ENCODE results near the gene TDO2. TPM values are rescaled to one million over a fixed set of nuclear protein-coding genes. Genes with fewer than 3 reads are reported as not detected.

The TDO2 gene
- total RNA-seq, 1 experiment from 2014 or later: 0.13 TPM

- H3K4me3 Mint-ChIP-seq: no peak overlapping the region
- no peak for TF ChIP-seq ZNF317 (CRISPR knock-in tag; IDR thresholded peaks at IDR 0.05; ENCODE audit: borderline replicate concordance, low read depth)
- TF ChIP-seq NFE2L1 (CRISPR knock-in tag; IDR thresholded peaks at IDR 0.05): no peak
- TF ChIP-seq IRF1 (CRISPR knock-in tag; IDR thresholded peaks at IDR 0.05): no peak
- no peak for TF ChIP-seq KAT7 (CRISPR knock-in tag; IDR thresholded peaks at IDR 0.05; ENCODE audit: borderline replicate concordance)
- TF ChIP-seq JUN (CRISPR knock-in tag; IDR thresholded peaks at IDR 0.05): no peak
- TF ChIP-seq MXD4 (CRISPR knock-in tag; IDR thresholded peaks at IDR 0.05; ENCODE audit: borderline replicate concordance): no peak
- TF ChIP-seq RELA (CRISPR knock-in tag; IDR thresholded peaks at IDR 0.05; ENCODE audit: borderline replicate concordance): no peak
- H3K9me3 Mint-ChIP-seq: peaks cover 13% of the 10 kb centered on the region
- peak overlapping the region; percentile 68; the same call in 1 of the 2 replicates for H3K27ac Mint-ChIP-seq
- CTCF ChIA-PET: interaction anchor here (1.4 kb wide), 1 partner anchor 52 kb away, joined by 6 read pairs; the partner anchor contains the start of gene CTSO
- DNase-seq (ENCODE audit: low spot score) (no peak), ATAC-seq (no peak)
- H3K36me3 Mint-ChIP-seq: peaks cover 20% of the 10 kb centered on the region
- H3K4me1 Mint-ChIP-seq: peaks cover 45% of the 10 kb centered on the region
- POLR2A ChIA-PET: no interaction called here
- H3K27me3 Mint-ChIP-seq (ENCODE audit: low read depth): no peaks in the 10 kb centered on the region
Measured at GRCh38 chr4:155901013-155901412, 2.5 kb upstream of the TDO2 start.

- no peak overlapping the region for H3K4me3 Mint-ChIP-seq
- H3K27me3 Mint-ChIP-seq (ENCODE audit: low read depth): no peaks in the 10 kb centered on the region
- no peak for ATAC-seq
- no peak for DNase-seq (ENCODE audit: low spot score)
- H3K27ac Mint-ChIP-seq: no peak overlapping the region
- peaks cover 45% of the 10 kb centered on the region for H3K4me1 Mint-ChIP-seq
- no peak for TF ChIP-seq RORB (CRISPR knock-in tag; IDR thresholded peaks at IDR 0.05)
- no peak for TF ChIP-seq HMGXB4 (CRISPR knock-in tag; IDR thresholded peaks at IDR 0.05)
- no peak for TF ChIP-seq USF2 (CRISPR knock-in tag; IDR thresholded peaks at IDR 0.05)
- no peak for TF ChIP-seq ETV6 (CRISPR knock-in tag; IDR thresholded peaks at IDR 0.05)
- no peak for TF ChIP-seq PRRX2 (CRISPR knock-in tag; IDR thresholded peaks at IDR 0.05)
- no peak for TF ChIP-seq AFF4 (CRISPR knock-in tag; IDR thresholded peaks at IDR 0.05; ENCODE audit: borderline replicate concordance)
- TF ChIP-seq ZNF671 (CRISPR knock-in tag; IDR thresholded peaks at IDR 0.05): no peak
- no peak for TF ChIP-seq E2F1 (CRISPR knock-in tag; IDR thresholded peaks at IDR 0.05)
- no peak for TF ChIP-seq STAT6 (CRISPR knock-in tag; conservative IDR thresholded peaks at IDR 0.05; ENCODE audit: low read depth)
- no peak for TF ChIP-seq OVOL2 (CRISPR knock-in tag; IDR thresholded peaks at IDR 0.05; ENCODE audit: borderline replicate concordance)
- no peak for TF ChIP-seq MYBL2 (CRISPR knock-in tag; IDR thresholded peaks at IDR 0.05)
- no peak for TF ChIP-seq FOXP1 (CRISPR knock-in tag; IDR thresholded peaks at IDR 0.05; ENCODE audit: borderline replicate concordance)
- TF ChIP-seq ZBTB21 (CRISPR knock-in tag; IDR thresholded peaks at IDR 0.05; ENCODE audit: borderline replicate concordance): no peak
- no peak for TF ChIP-seq SMAD3 (CRISPR knock-in tag; IDR thresholded peaks at IDR 0.05; ENCODE audit: borderline replicate concordance)
- TF ChIP-seq ZNF138 (CRISPR knock-in tag; conservative IDR thresholded peaks at IDR 0.05): no peak
- CTCF ChIA-PET: no interaction called here
- POLR2A ChIA-PET: no interaction called here
- H3K36me3 Mint-ChIP-seq: no peaks in the 10 kb centered on the region
- H3K9me3 Mint-ChIP-seq: no peaks in the 10 kb centered on the region
Measured at GRCh38 chr4:155904331-155904730, 835 bp downstream of the TDO2 start.
